HG02571 (cell line): ENCODE data around the gene TAGAP.
"Not testable (repeated sequence)": the region's sequence is repeated elsewhere in the genome, so short reads cannot be mapped to it uniquely, and the experiment has no call there.

Experiments
- ATAC-seq: cut with Tn5 transposase; IDR thresholded peaks from one replicate; pipeline ENCODE4 v1.9.1; 2021; ENCODE audit warnings: mild to moderate bottlenecking, moderate library complexity; ENCODE audit not compliant: unreplicated experiment

The TAGAP gene

GRCh38 chr6:159045801-159046200 lies 1.0 kb upstream of the TAGAP start:
- ATAC-seq = no peak

DNA sequence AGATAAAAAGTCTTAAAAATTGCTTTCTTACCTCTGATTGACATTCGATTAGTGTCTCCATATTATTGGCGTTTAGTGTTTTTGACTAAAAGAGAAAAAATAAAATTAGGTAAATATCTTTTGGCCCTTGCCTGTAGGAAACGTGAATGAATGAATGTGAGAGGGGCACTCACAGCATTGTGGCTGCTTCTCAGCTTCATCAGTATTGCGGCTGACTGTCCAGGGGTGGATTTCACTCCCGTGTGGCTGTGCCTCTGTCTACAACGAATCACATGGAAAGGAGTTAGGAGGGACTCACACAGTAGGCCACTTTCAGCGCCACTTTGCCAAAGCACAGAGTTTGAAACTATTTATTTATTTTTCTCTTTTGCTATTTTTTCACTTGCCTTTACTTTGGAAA lies 844 bp downstream of the TAGAP start:
- no peak for ATAC-seq

DNA sequence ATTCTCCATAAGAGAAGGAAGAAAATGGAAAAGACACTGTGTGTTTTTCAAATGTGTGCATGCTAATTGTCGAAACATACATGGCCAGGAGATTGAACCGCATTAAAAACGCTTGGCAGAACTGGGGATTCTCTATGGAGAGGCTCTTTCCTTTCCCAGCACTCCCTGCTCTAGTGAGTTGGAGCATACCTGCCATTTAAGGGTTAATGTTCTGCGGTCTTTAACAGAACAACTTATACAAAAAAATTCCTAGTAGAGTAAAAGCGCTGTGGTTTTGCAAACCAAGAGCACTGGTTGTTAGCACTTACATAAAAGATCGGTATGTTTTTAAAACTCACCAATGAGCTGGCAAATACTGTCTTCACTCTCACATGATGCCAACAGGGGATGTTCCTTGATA lies 1.5 kb downstream of the TAGAP start:
- ATAC-seq = no peak

GRCh38 chr6:159042826-159043181 lies 2.0 kb downstream of the TAGAP start:
- no peak for ATAC-seq

- ATAC-seq = no peak
These were observed 2.6 kb downstream of the TAGAP start for GRCh38 chr6:159042003-159042825.

- ATAC-seq = no peak
These were observed 3.6 kb downstream of the TAGAP start for GRCh38 chr6:159041181-159041580.

DNA sequence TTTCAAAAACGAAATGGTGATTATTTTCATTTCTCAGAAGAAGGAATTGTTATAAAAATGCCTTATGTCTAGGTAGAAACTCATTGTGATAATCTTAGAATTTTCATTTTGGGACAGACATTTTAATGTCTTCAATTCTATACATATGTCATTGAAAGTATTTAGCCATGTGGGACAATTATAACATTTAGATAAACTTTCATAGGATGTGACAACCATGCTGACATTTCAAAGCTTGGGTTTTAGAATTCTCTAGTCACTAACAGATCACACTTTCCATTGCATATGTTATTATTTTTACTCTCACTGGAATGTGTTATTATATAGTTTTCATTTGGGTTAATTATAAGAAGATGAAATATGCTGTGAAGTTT lies 4.9 kb downstream of the TAGAP start:
- no peak for ATAC-seq

GRCh38 chr6:159038914-159039884 lies 5.6 kb downstream of the TAGAP start:
- peak; percentile 82 for ATAC-seq

GRCh38 chr6:159038318-159038717 lies 6.5 kb downstream of the TAGAP start:
- ATAC-seq = not testable (repeated sequence)

DNA sequence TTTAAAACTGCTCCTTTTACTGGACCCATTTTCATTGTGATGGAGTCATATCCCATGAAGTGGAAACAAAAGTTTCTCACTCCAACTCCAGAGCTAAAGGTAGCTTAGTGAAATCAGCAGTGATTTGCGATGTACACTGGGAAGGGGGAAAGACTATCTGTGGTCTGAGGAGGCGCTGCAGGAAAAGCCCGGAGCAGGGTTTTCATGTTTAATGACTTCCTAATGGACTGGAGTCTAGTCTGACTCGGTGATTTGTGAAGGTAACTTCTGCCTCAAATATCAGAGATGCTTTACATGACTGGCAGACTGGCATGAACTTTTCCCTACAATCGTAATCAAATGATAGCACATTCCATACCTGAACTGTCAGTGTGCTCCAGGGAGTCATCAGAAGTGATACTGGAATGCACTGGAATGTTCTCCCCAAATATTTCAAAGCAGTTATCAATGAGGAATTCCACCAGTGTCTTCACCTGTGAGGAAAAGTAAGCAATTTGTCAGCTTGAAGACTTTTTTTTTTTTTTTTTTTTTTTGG lies 7.0 kb downstream of the TAGAP start:
- no peak for ATAC-seq

DNA sequence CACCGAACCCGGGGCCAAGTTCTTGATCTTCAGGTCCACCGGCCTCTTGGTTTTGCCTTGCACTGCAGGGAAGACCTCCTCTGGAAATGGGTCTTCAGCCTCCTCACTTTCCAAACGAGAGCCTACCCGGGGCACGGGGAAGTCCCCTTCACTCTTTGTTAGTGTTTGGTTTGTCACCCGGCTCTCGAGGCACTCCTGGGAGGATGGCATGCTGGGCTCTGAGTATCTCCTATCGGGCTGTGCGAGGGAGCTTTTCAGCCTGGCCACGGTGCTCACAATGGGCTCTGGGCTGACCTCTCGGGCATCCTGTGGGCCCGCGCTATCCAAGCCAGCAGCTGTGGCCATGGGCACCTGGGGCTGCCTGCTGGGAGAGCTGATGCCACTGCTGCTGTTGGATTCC lies 8.1 kb downstream of the TAGAP start:
- no peak for ATAC-seq

GRCh38 chr6:159035891-159036290 lies 8.9 kb downstream of the TAGAP start:
- ATAC-seq = no peak

DNA sequence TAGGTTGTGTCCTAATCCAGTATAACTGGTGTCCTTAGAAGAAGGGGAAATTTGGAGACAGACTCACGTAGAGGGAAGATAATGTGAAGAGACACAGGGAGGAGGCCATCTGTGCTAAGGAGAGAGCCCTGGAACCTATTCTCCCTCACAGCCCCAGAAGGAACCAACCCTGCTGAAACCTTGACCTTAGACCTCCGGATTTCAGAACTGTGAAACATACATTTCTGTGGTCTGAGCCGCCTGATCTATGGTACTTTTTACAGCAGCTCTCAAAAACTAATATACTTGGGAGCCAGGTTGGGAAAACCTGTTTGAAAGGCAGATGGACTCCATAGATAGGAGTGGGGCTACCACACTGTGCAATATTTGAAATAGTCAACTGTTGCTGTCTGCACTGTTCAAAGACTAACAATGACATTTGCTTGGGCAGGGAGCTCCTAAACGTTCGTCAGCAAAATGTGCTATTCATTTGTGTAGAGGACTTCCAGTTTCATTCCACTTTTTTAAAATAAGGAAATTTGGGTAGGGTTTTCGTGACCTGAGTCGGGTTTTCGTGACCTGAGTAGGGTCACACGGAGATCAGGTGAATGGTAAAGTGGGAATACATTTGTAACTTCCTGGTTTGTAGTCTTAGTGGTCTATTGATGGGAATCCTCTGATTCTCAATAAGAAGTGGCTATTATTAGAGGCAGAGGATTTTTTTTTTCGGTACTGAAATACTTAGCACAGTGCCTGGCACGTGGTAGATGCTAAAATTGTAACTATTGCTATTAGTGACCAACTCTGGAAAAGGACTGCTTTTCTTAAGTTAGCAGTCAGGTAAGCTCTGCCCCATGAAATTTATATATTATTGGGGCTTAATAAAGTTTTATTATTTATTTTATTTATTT lies 11.4 kb downstream of the TAGAP start:
- no peak for ATAC-seq

DNA sequence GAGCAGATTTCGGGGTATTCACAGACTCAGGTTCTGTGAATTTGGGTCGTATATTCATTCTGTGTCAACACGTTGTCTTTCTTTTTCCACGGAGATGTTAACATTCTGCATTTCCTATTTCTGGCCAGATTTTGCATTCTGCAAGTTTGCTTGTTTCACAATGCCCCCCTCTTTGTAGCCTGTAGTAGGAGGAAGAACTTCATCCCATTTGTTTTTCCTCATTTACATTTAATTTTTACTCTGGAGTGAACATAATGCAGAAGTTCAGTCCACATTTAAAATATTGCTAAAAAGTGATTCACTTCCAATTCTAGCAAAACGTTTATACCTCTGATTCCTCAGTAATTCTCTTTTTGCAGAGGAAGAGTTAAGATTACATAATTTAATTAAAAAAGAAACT lies 12.9 kb downstream of the TAGAP start:
- ATAC-seq = no peak

DNA sequence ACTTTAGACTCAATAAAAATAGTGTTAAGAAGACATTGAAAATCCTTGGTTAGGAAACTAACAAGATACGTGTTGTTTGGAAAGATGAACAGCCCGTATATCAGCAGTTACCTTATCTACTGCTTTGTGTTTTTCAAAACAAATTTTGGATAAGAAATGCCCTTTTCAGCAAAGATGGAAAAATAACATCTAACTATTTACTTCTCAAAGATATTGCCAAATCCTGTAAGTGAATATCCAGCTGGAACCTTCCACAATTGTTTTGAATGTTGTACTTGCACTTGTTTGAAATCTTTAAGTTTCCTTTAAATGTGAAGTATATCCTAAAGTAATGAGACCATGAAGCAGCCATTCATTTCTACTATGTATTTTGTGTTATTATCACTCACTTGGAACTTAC lies 14.6 kb downstream of the TAGAP start:
- ATAC-seq = no peak

- not testable (repeated sequence) for ATAC-seq
These were observed 19.6 kb downstream of the TAGAP start for GRCh38 chr6:159025224-159025623.

DNA sequence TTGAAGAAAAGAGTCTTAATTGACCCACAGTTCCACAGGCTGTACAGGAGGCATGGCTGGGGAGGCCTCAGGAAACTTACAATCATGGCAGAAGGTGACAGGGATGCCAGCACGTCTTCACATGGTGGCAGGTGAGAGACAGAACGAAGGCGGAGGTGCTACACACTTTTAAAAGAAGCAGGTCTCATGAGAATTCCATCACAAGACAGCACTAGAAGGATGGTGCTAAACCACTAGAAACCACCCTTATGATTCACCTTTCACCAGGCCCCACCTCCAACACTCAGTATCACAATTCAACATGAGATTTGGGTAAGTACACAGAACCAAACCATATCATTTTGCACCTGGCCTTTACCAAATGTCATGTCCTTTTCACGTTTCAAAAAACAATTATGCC lies 20.9 kb downstream of the TAGAP start:
- ATAC-seq = no peak

- no peak for ATAC-seq
These were observed 24.8 kb downstream of the TAGAP start for GRCh38 chr6:159020011-159020410.

DNA sequence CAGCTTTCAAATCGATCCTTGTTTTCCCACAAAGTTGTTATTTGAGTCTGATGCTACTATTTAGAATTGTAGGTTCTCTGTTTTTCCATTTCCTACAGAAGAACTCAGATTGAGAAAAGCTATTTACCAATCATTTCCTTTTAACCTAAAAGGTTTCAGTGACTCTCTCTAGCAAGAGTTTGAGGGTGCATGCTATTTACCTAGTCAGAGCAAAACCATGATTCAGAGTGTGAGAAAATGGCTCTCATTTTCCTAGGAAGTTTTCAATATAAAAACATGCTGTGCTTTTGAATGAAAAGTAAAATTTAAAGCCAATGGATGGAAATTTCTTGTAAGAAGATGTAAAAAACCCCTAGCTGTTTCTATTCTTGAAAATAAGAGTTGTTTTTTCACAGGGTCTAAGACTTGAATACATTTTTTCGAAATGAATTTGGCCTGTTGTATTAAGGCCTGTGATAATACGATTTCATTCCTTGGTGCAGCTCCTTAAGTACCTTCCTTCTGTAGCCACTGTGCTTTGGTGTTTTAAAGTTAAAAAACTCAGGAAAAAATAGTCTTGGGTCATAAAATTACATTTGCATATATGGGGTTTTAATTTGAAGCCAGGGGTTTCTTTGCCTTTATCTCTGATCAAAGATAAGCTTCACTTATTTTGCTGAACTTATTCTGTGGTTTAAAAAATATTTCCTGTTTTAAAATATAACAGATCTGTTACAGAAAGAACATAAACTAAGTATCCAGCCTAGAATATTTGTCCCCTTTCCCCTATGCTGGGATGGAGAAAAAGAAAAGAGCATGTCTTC lies 26.8 kb downstream of the TAGAP start:
- ATAC-seq = no peak

- no peak for ATAC-seq
These were observed 30.4 kb downstream of the TAGAP start for GRCh38 chr6:159014406-159014805.
